ENCODE data around the gene HNRNPM. TPM values are rescaled to one million over a fixed set of nuclear protein-coding genes. Genes with fewer than 3 reads are reported as not detected.

HNRNPM gene
- total RNA-seq, 1 experiment from 2014 or later = 468 TPM

DNA sequence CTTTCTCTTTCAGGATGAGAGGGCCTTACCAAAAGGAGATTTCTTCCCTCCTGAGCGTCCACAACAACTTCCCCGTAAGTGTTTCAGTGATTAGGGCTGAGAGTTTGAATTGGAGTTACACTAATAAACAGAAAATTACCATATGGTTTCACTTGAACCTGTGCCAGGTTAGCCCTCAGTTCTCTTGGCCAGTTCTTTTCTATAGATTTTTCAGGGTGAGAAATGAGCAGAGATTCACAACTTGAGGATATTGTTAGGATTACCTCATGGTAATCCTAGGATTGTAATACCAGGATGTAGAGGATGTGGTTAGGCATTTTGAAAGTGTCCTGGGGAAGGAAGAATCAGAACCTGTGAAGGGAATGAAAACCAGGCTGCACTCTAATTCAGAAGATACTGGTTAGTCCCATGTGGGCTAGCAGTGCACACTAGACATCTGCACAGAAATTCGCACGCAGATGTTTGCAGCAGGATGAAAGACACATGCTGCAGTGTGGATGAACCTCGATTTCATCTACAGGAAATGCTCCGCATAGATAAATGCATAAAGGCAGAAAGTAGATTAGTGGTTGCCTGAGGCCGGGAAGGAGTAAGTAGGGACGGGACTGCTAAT, 24.1 kb downstream of the HNRNPM start:
- H3K27ac ChIP-seq (ENCODE audit: insufficient read length, low read depth, low read length) = no peak overlapping the region
- WGBS (ENCODE audit: extremely low coverage, insufficient read length, low lambda C conversion rate) = no CpG with 5 or more reads among the region's 8 CpGs

More for the DNA sequence above, 24.1 kb downstream of the HNRNPM start:
- peaks cover 14% of the 10 kb centered on the region; the same call in 1 of the 2 replicates for H3K79me2 ChIP-seq (ENCODE audit: insufficient read depth, low read length)
- no peak overlapping the region for H3K56ac ChIP-seq (ENCODE audit: insufficient read length, low read depth, low read length)
- no peak overlapping the region for H3K14ac ChIP-seq (ENCODE audit: insufficient read depth, low read length)
- no peak overlapping the region for H2BK20ac ChIP-seq (ENCODE audit: low read depth, low read length, poor library complexity, severe bottlenecking)
- DNase-seq = no peak
- no peak overlapping the region for H2BK5ac ChIP-seq (ENCODE audit: insufficient read length, low read length)
- no peak overlapping the region for H4K8ac ChIP-seq (replicated peaks; ENCODE audit: insufficient read length, low read depth, low read length)
- Mint-ChIP-seq H3K4me1 (no peaks in the 10 kb centered on the region), H3K27me3 (ENCODE audit: low read depth) (no peaks in the 10 kb centered on the region), H3K27ac (peak overlapping the region in 2 of 3 experiments; percentile 4 to 23; a peak in 3 of 7 replicates), H3K36me3 (ENCODE audit: insufficient read depth in 1 of 3, low read depth in 3 of 3) (peaks cover 76 to 98% (median 95%) of the 10 kb centered on the region in 3 experiments), H3K9me3 (no peaks in the 10 kb centered on the region), H3K4me3 (no peak overlapping the region)
- H3K23me2 ChIP-seq (ENCODE audit: insufficient read length, low read depth, low read length, poor library complexity, severe bottlenecking) = no peaks in the 10 kb centered on the region
- no peaks in the 10 kb centered on the region for H3K9me3 ChIP-seq (ENCODE audit: control insufficient read depth, low read depth, low read length)
- no peaks in the 10 kb centered on the region for H3K4me1 ChIP-seq (ENCODE audit: insufficient read depth, low read length)
- no peak overlapping the region for H3K23ac ChIP-seq (ENCODE audit: insufficient read length, low read depth, low read length)
- no peak overlapping the region for H3K9ac ChIP-seq (ENCODE audit: extremely low read depth, insufficient read length, low read length)
- H2BK12ac ChIP-seq (ENCODE audit: insufficient read length, low read depth, low read length) = no peak overlapping the region
- H4K5ac ChIP-seq (ENCODE audit: insufficient read length, low read depth, low read length) = no peak overlapping the region
- H3K27me3 ChIP-seq (ENCODE audit: insufficient read depth, low read length) = no peaks in the 10 kb centered on the region
- no peak overlapping the region for H2BK15ac ChIP-seq (ENCODE audit: low read depth, low read length)
- no peak overlapping the region for H2BK120ac ChIP-seq (ENCODE audit: low read depth, low read length, poor library complexity, severe bottlenecking)
- TF ChIP-seq, protein P1, sequence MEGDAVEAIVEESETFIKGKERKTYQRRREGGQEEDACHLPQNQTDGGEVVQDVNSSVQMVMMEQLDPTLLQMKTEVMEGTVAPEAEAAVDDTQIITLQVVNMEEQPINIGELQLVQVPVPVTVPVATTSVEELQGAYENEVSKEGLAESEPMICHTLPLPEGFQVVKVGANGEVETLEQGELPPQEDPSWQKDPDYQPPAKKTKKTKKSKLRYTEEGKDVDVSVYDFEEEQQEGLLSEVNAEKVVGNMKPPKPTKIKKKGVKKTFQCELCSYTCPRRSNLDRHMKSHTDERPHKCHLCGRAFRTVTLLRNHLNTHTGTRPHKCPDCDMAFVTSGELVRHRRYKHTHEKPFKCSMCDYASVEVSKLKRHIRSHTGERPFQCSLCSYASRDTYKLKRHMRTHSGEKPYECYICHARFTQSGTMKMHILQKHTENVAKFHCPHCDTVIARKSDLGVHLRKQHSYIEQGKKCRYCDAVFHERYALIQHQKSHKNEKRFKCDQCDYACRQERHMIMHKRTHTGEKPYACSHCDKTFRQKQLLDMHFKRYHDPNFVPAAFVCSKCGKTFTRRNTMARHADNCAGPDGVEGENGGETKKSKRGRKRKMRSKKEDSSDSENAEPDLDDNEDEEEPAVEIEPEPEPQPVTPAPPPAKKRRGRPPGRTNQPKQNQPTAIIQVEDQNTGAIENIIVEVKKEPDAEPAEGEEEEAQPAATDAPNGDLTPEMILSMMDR (conservative IDR thresholded peaks at IDR 0.05) = no peak
- no peak overlapping the region for H4K91ac ChIP-seq (ENCODE audit: insufficient read length, low read depth, low read length)
- H2AFZ ChIP-seq (ENCODE audit: low read length) = no peak overlapping the region
- H3K4me2 ChIP-seq (ENCODE audit: insufficient read depth, insufficient read length, low read length) = no peak overlapping the region
- no peak overlapping the region for H3T11ph ChIP-seq (ENCODE audit: low read length)
- H4K20me1 ChIP-seq (ENCODE audit: control insufficient read depth, insufficient read depth, insufficient read length) = no peaks in the 10 kb centered on the region
- H2AK5ac ChIP-seq (ENCODE audit: insufficient read length, low read length) = no peak overlapping the region
- peaks cover 9% of the 10 kb centered on the region for H3K79me1 ChIP-seq (ENCODE audit: insufficient read depth, low read depth, low read length, poor library complexity, severe bottlenecking)
- no peak overlapping the region for H3K18ac ChIP-seq (ENCODE audit: insufficient read length, low read depth, low read length)
- no peak overlapping the region for H3K4ac ChIP-seq (ENCODE audit: low read depth, low read length)

Data from H9 (cell line).